DMS153 treated with DMSO at 0.1 percent for 48 hours (cell line): ENCODE data around the gene UCMA.
"Not testable (repeated sequence)": the region's sequence is repeated elsewhere in the genome, so short reads cannot be mapped to it uniquely, and the experiment has no call there.

Source experiments
- DNase-seq: peaks from one replicate; lab custom pipeline; 2025; ENCODE audit not compliant: unreplicated experiment; lab: John Stamatoyannopoulos, UW

The UCMA gene

GRCh38 chr10:13234172-13234571 lies at the start of gene UCMA:
Gene UCMA (minus strand): TSS chr10:13234374. CDS start chr10:13234258, 116 bp downstream.
- DNase-seq: no peak

- DNase-seq: not testable (repeated sequence)
Observed at GRCh38 chr10:13282348-13282747, 48.2 kb upstream of the UCMA start.

GRCh38 chr10:13276749-13277365 lies 42.7 kb upstream of the UCMA start:
- no peak for DNase-seq

GRCh38 chr10:13276146-13276545 lies 42.0 kb upstream of the UCMA start:
- not testable (repeated sequence) for DNase-seq

- no peak for DNase-seq
Observed at GRCh38 chr10:13272164-13272571, 38.0 kb upstream of the UCMA start.

GRCh38 chr10:13271552-13272163 lies 37.5 kb upstream of the UCMA start:
- peak; percentile 32 for DNase-seq

- no peak for DNase-seq
Observed at GRCh38 chr10:13270877-13271551, 36.8 kb upstream of the UCMA start.

- DNase-seq: no peak
Observed at GRCh38 chr10:13268841-13269240, 34.7 kb upstream of the UCMA start.

- DNase-seq: no peak
Observed at GRCh38 chr10:13268310-13268709, 34.1 kb upstream of the UCMA start.

- no peak for DNase-seq
Observed at GRCh38 chr10:13263591-13263990, 29.4 kb upstream of the UCMA start.

- DNase-seq: no peak
Observed at GRCh38 chr10:13262433-13262832, 28.3 kb upstream of the UCMA start.

- DNase-seq: no peak
Observed at GRCh38 chr10:13257621-13258140, 23.5 kb upstream of the UCMA start.

GRCh38 chr10:13256627-13257026 lies 22.5 kb upstream of the UCMA start:
- no peak for DNase-seq

- DNase-seq: no peak
Observed at GRCh38 chr10:13253726-13254125, 19.6 kb upstream of the UCMA start.

- DNase-seq: no peak
Observed at GRCh38 chr10:13247784-13248183, 13.6 kb upstream of the UCMA start.

GRCh38 chr10:13247246-13247645 lies 13.1 kb upstream of the UCMA start:
- DNase-seq: no peak

- not testable (repeated sequence) for DNase-seq
Observed at GRCh38 chr10:13242260-13242659, 8.1 kb upstream of the UCMA start.

GRCh38 chr10:13241613-13242012 lies 7.4 kb upstream of the UCMA start:
- no peak for DNase-seq

GRCh38 chr10:13239923-13240322 lies 5.7 kb upstream of the UCMA start:
- DNase-seq: no peak

GRCh38 chr10:13238271-13239077 lies 4.3 kb upstream of the UCMA start:
- DNase-seq: no peak

GRCh38 chr10:13236638-13237037 lies 2.5 kb upstream of the UCMA start:
- DNase-seq: no peak
